ENCODE results near the gene ALKAL2. TPM values are rescaled to one million over a fixed set of nuclear protein-coding genes. Genes with fewer than 3 reads are reported as not detected.
A peak's percentile ranks its signal among the peaks of the same experiment; 100 is the strongest.

ALKAL2 gene
- total RNA-seq, 1 donor from 2014 or later: 1.1 TPM

- Histone ChIP-seq H3K9me3 (replicated peaks) (peaks cover 15% of the 10 kb centered on the region), H3K4me3 (no peak overlapping the region), H3K4me1 (no peaks in the 10 kb centered on the region), H3K27ac (replicated peaks) (no peak overlapping the region), H3K36me3 (no peaks in the 10 kb centered on the region), H3K27me3 (ENCODE audit: low read depth) (peaks cover 15% of the 10 kb centered on the region)
- intact Hi-C loops (cut with micrococcal nuclease): no loop called here
- no peak for DNase-seq
- no peak for TF ChIP-seq CTCF (IDR thresholded peaks at IDR 0.05; ENCODE audit: borderline replicate concordance)
Measured at GRCh38 chr2:305366-305765, 17.5 kb upstream of the ALKAL2 start.

GRCh38 chr2:296354-296753 is 8.5 kb upstream of the ALKAL2 start:
- TF ChIP-seq CTCF (IDR thresholded peaks at IDR 0.05; ENCODE audit: borderline replicate concordance): no peak
- Histone ChIP-seq H3K36me3 (no peaks in the 10 kb centered on the region), H3K4me1 (no peaks in the 10 kb centered on the region), H3K27me3 (ENCODE audit: low read depth) (peaks cover 67% of the 10 kb centered on the region), H3K9me3 (replicated peaks) (peaks cover 5% of the 10 kb centered on the region), H3K27ac (replicated peaks) (no peak overlapping the region), H3K4me3 (no peak overlapping the region)
- intact Hi-C loops (cut with micrococcal nuclease): no loop called here
- no peak for DNase-seq

- DNase-seq: no peak
- intact Hi-C loops (cut with micrococcal nuclease): no loop called here
- no peak overlapping the region for H3K27ac ChIP-seq (replicated peaks)
- H3K36me3 ChIP-seq: no peaks in the 10 kb centered on the region
- H3K4me1 ChIP-seq: no peaks in the 10 kb centered on the region
- TF ChIP-seq CTCF (IDR thresholded peaks at IDR 0.05; ENCODE audit: borderline replicate concordance): no peak
- peaks cover 5% of the 10 kb centered on the region for H3K9me3 ChIP-seq (replicated peaks)
- H3K4me3 ChIP-seq: no peak overlapping the region
- peaks cover 78% of the 10 kb centered on the region for H3K27me3 ChIP-seq (ENCODE audit: low read depth)
Measured at GRCh38 chr2:295090-295489, 7.2 kb upstream of the ALKAL2 start.

- Histone ChIP-seq H3K9me3 (replicated peaks) (no peaks in the 10 kb centered on the region), H3K4me1 (peaks cover 29% of the 10 kb centered on the region), H3K27me3 (ENCODE audit: low read depth) (peaks cover 74% of the 10 kb centered on the region), H3K36me3 (no peaks in the 10 kb centered on the region), H3K4me3 (peak overlapping the region; percentile 69), H3K27ac (replicated peaks) (no peak overlapping the region)
- peak; percentile 82 for TF ChIP-seq CTCF (IDR thresholded peaks at IDR 0.05; ENCODE audit: borderline replicate concordance)
- intact Hi-C loops (cut with micrococcal nuclease): no loop called here
- DNase-seq: peak; percentile 62
Measured at GRCh38 chr2:290090-290722, 2.3 kb upstream of the ALKAL2 start.

GRCh38 chr2:289362-290089 is 1.6 kb upstream of the ALKAL2 start:
- Histone ChIP-seq H3K4me3 (peak overlapping the region; percentile 69), H3K9me3 (replicated peaks) (no peaks in the 10 kb centered on the region), H3K4me1 (peaks cover 29% of the 10 kb centered on the region), H3K27ac (replicated peaks) (no peak overlapping the region), H3K27me3 (ENCODE audit: low read depth) (peaks cover 67% of the 10 kb centered on the region), H3K36me3 (no peaks in the 10 kb centered on the region)
- no peak for DNase-seq
- intact Hi-C loops (cut with micrococcal nuclease): no loop called here
- TF ChIP-seq CTCF (IDR thresholded peaks at IDR 0.05; ENCODE audit: borderline replicate concordance): no peak

Measured in left ventricle myocardium inferior (tissue), 1 donor.